Transverse colon (tissue), 4 donors: Measurements from ENCODE around the gene CAMK2B.

Experiments
- CTCF ChIP-seq, 5 experiments: fragments of 200-600 bp in 3 of 5; fragments of 450-650 bp in 2 of 5; sonication (generic) in 3 of 5; IDR thresholded peaks; 1 replicate in 2 of 5; 2 replicates in 3 of 5; pipeline ENCODE4 v1.5.1; 2016 to 2017; ENCODE audit warnings: antibody characterized with exemption in 5 of 5, inconsistent platforms in 3 of 5, mild to moderate bottlenecking in 2 of 5, moderate library complexity in 1 of 5
- EP300 ChIP-seq: sonication (generic); formaldehyde crosslinking; IDR thresholded peaks from one replicate; pipeline ENCODE4 v1.6.1; 2017; ENCODE audit warnings: antibody characterized with exemption, low read depth
- POLR2A ChIP-seq: fragments of 450-650 bp; IDR thresholded peaks from one replicate; pipeline ENCODE4 v1.6.1; 2016; ENCODE audit warnings: antibody characterized with exemption, mild to moderate bottlenecking, moderate library complexity
- POLR2AphosphoS5 ChIP-seq, 3 donors: sonication (generic); formaldehyde crosslinking; IDR thresholded peaks; one replicate each; pipeline ENCODE4 v1.6.1; 2016; ENCODE audit warnings: antibody characterized with exemption in 3 of 3

GRCh38 chr7:44292420-44292817, 33.0 kb downstream of the CAMK2B start:
- TF ChIP-seq CTCF (IDR thresholded peaks at IDR 0.05) (no peak), EP300 (no peak), POLR2A (no peak), POLR2AphosphoS5 (IDR thresholded peaks at IDR 0.05) (no peak)
